CD14-positive monocyte (primary cell): ENCODE data around the gene KIF13A. TPM values are rescaled to one million over a fixed set of nuclear protein-coding genes. Genes with fewer than 3 reads are reported as not detected.

ENCODE experiments used
- DNase-seq, 3 donors: peaks; one replicate each; pipeline ENCODE4 v3.0.0-alpha.2; 2011 to 2022
- H2AFZ ChIP-seq: 2 replicates; pipeline ENCODE4 v1.6.0; 2012; ENCODE audit warnings: mild to moderate bottlenecking, low read depth, low read length, inconsistent platforms; ENCODE audit not compliant: insufficient read depth, poor library complexity, severe bottlenecking
- H3K27ac ChIP-seq, 2 donors: 1 replicate in 1 of 2; 2 replicates in 1 of 2; pipeline ENCODE4 v1.5.1; 2012 to 2013; ENCODE audit warnings: low read length in 2 of 2, control low read depth in 1 of 2, inconsistent platforms in 1 of 2, low read depth in 1 of 2, mild to moderate bottlenecking in 1 of 2
- H3K27me3 ChIP-seq, 2 donors: one replicate each; pipeline versions ENCODE4 v1.6.0 to v1.6.1; 2011 to 2013; ENCODE audit warnings: low read length in 2 of 2; ENCODE audit not compliant: control insufficient read depth in 2 of 2, insufficient read depth in 2 of 2
- H3K36me3 ChIP-seq, 2 donors: replicated peaks in 1 of 2; 1 replicate in 1 of 2; 2 replicates in 1 of 2; pipeline versions ENCODE4 v1.5.1 to v1.6.1; 2012 to 2013; ENCODE audit warnings: low read length in 2 of 2, control low read depth in 1 of 2, inconsistent platforms in 1 of 2, mild to moderate bottlenecking in 1 of 2; ENCODE audit not compliant: insufficient read depth in 2 of 2, control insufficient read depth in 1 of 2
- H3K4me1 ChIP-seq, 2 donors: 1 replicate in 1 of 2; 2 replicates in 1 of 2; pipeline versions ENCODE4 v1.5.1 to v1.6.1; 2012 to 2013; ENCODE audit warnings: low read length in 2 of 2, control low read depth in 1 of 2, inconsistent platforms in 1 of 2, mild to moderate bottlenecking in 1 of 2, moderate library complexity in 1 of 2; ENCODE audit not compliant: insufficient read depth in 2 of 2, control insufficient read depth in 1 of 2
- H3K4me2 ChIP-seq: replicated peaks from 2 replicates; pipeline ENCODE3; 2012; ENCODE audit warnings: low read length, moderate library complexity, mild to moderate bottlenecking; ENCODE audit not compliant: poor library complexity, severe bottlenecking; ENCODE audit errors: extremely low read depth
- H3K4me3 ChIP-seq, 3 experiments: fragments of 200-600 bp in 1 of 3; sonication (generic) in 1 of 3; replicated peaks in 1 of 3; 1 replicate in 2 of 3; 2 replicates in 1 of 3; pipeline ENCODE4 v1.5.1; 2011 to 2013; ENCODE audit warnings: low read length in 3 of 3, mild to moderate bottlenecking in 3 of 3, control low read depth in 2 of 3, low read depth in 2 of 3, inconsistent platforms in 1 of 3, moderate library complexity in 1 of 3
- H3K79me2 ChIP-seq: 2 replicates; pipeline ENCODE4 v1.6.0; 2012; ENCODE audit warnings: mild to moderate bottlenecking, control low read depth, inconsistent platforms, low read length, moderate library complexity; ENCODE audit not compliant: insufficient read depth
- H3K9ac ChIP-seq: 2 replicates; pipeline ENCODE4 v1.6.0; 2017; ENCODE audit warnings: low read length, mild to moderate bottlenecking; ENCODE audit not compliant: insufficient read depth, poor library complexity, severe bottlenecking
- H3K9me3 ChIP-seq, 2 donors: replicated peaks in 1 of 2; 1 replicate in 1 of 2; 2 replicates in 1 of 2; pipeline versions ENCODE4 v1.5.1 to v1.6.1; 2012 to 2013; ENCODE audit warnings: low read length in 2 of 2, control low read depth in 1 of 2; ENCODE audit not compliant: control insufficient read depth in 1 of 2, insufficient read depth in 1 of 2
- H4K20me1 ChIP-seq: 2 replicates; pipeline ENCODE4 v1.6.0; 2012; ENCODE audit warnings: mild to moderate bottlenecking, low read length, control low read depth, moderate library complexity; ENCODE audit not compliant: insufficient read depth
- H3K27ac Mint-ChIP-seq, 7 donors: one replicate each; pipeline ENCODE4 v1.8.0; 2020; ENCODE audit warnings: mild to moderate bottlenecking in 7 of 7, mixed read lengths in 7 of 7, moderate library complexity in 6 of 7, inconsistent platforms in 2 of 7
- H3K27me3 Mint-ChIP-seq, 3 donors: one replicate each; pipeline ENCODE4 v1.8.0; 2021 to 2022; ENCODE audit warnings: low read depth in 3 of 3, mild to moderate bottlenecking in 3 of 3, mixed read lengths in 3 of 3, moderate library complexity in 3 of 3, inconsistent platforms in 1 of 3
- H3K36me3 Mint-ChIP-seq, 2 donors: one replicate each; pipeline ENCODE4 v1.8.0; 2020; ENCODE audit warnings: mixed read lengths in 2 of 2, inconsistent platforms in 1 of 2, mild to moderate bottlenecking in 1 of 2
- H3K4me1 Mint-ChIP-seq: one replicate; pipeline ENCODE4 v1.8.0; 2020; ENCODE audit warnings: mild to moderate bottlenecking, mixed read lengths
- H3K4me3 Mint-ChIP-seq, 2 donors: one replicate each; pipeline ENCODE4 v1.8.0; 2020; ENCODE audit warnings: mild to moderate bottlenecking in 2 of 2, mixed read lengths in 2 of 2, moderate library complexity in 1 of 2
- H3K9me3 Mint-ChIP-seq, 7 donors: one replicate each; pipeline ENCODE4 v1.8.0; 2020 to 2022; ENCODE audit warnings: mixed read lengths in 7 of 7, mild to moderate bottlenecking in 6 of 7, moderate library complexity in 6 of 7, inconsistent platforms in 2 of 7
- WGBS: methylation state at CpG from one replicate; pipeline ENCODE4 v1.1.5; 2013; ENCODE audit warnings: missing lambda C conversion rate; ENCODE audit not compliant: insufficient coverage; 5-methylcytosine and 5-hydroxymethylcytosine counted together
- intact Hi-C, 2 donors: fragments of 100-400 bp; cut with micrococcal nuclease; formaldehyde crosslinking; loops; one replicate each; pipeline versions ENCODE4 v1.15.0 to v1.15.1; 2023
- polyA plus RNA-seq, 3 donors: library from polyadenylated mRNA; depleted of rRNA in 1 of 3; unstranded in 2 of 3; stranded (reverse) in 1 of 3; fragments of 300-500 nt in 2 of 3; fragments of >200 nt in 1 of 3; fragmentation: Illumina TruSeq in 2 of 3; gene quantifications; 1 replicate in 2 of 3; 2 replicates in 1 of 3; pipeline ENCODE4 v1.2.3, GENCODE V29; 2012 to 2021
- TF ChIP-seq, protein P1 (sequence below): fragments of 200-600 bp; IDR thresholded peaks from one replicate; pipeline ENCODE4 v1.8.0; 2022; ENCODE audit warnings: antibody characterized with exemption, mild to moderate bottlenecking

Gene KIF13A
- polyA plus RNA-seq, 3 donors = 2.9 to 28.4 (median 6.0) TPM

- H3K9me3 Mint-ChIP-seq = peaks cover 4 to 13% (median 10%) of the 10 kb centered on the region in 7 donors
- no peak overlapping the region for H3K27ac Mint-ChIP-seq
- peaks cover 59 to 95% of the 10 kb centered on the region in 2 donors for H3K36me3 ChIP-seq
- H3K4me3 ChIP-seq = no peak overlapping the region
- no peak overlapping the region for H3K27ac ChIP-seq
- no peak overlapping the region for H2AFZ ChIP-seq
- no CpG with 5 or more reads among the region's 5 CpGs for WGBS
- no peaks in the 10 kb centered on the region for H3K79me2 ChIP-seq
- H3K27me3 Mint-ChIP-seq = no peaks in the 10 kb centered on the region
- intact Hi-C loops = loop anchor here in 1 of 2 donors (5.0 to 10.0 kb wide), 2 partner anchors 99 to 646 kb away; partner anchors contain the start of gene NUP153
- H4K20me1 ChIP-seq = no peaks in the 10 kb centered on the region
- no peak overlapping the region for H3K4me2 ChIP-seq
- H3K9me3 ChIP-seq = peaks cover 7 to 11% of the 10 kb centered on the region in 2 donors
- no peak overlapping the region for H3K4me3 Mint-ChIP-seq
- H3K36me3 Mint-ChIP-seq = peaks cover 68 to 96% of the 10 kb centered on the region in 2 donors
- no peak overlapping the region for H3K9ac ChIP-seq
- DNase-seq = no peak
- H3K4me1 Mint-ChIP-seq = peaks cover 6% of the 10 kb centered on the region
- no peaks in the 10 kb centered on the region for H3K4me1 ChIP-seq
- TF ChIP-seq, protein P1, sequence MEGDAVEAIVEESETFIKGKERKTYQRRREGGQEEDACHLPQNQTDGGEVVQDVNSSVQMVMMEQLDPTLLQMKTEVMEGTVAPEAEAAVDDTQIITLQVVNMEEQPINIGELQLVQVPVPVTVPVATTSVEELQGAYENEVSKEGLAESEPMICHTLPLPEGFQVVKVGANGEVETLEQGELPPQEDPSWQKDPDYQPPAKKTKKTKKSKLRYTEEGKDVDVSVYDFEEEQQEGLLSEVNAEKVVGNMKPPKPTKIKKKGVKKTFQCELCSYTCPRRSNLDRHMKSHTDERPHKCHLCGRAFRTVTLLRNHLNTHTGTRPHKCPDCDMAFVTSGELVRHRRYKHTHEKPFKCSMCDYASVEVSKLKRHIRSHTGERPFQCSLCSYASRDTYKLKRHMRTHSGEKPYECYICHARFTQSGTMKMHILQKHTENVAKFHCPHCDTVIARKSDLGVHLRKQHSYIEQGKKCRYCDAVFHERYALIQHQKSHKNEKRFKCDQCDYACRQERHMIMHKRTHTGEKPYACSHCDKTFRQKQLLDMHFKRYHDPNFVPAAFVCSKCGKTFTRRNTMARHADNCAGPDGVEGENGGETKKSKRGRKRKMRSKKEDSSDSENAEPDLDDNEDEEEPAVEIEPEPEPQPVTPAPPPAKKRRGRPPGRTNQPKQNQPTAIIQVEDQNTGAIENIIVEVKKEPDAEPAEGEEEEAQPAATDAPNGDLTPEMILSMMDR = no peak
- no peaks in the 10 kb centered on the region for H3K27me3 ChIP-seq
Observed at GRCh38 chr6:17803409-17803808, 184.0 kb downstream of the KIF13A start.

GRCh38 chr6:17798477-17799154 is 188.8 kb downstream of the KIF13A start:
- peaks cover 88 to 98% of the 10 kb centered on the region in 2 donors for H3K36me3 ChIP-seq

More at GRCh38 chr6:17798477-17799154, 188.8 kb downstream of the KIF13A start:
- no CpG with 5 or more reads among the region's 2 CpGs for WGBS
- H3K27ac ChIP-seq = no peak overlapping the region
- no peaks in the 10 kb centered on the region for H3K4me1 ChIP-seq
- H3K79me2 ChIP-seq = no peaks in the 10 kb centered on the region
- intact Hi-C loops = loop anchor here in 1 of 2 donors (10.0 kb wide), 1 partner anchor 134 kb away; no protein-coding TSS in a partner anchor
- no peak overlapping the region for H3K9ac ChIP-seq
- no peaks in the 10 kb centered on the region for H4K20me1 ChIP-seq
- no peak overlapping the region for H2AFZ ChIP-seq
- no peak overlapping the region for H3K4me2 ChIP-seq
- no peaks in the 10 kb centered on the region for H3K9me3 ChIP-seq
- no peak overlapping the region for H3K27ac Mint-ChIP-seq
- H3K27me3 ChIP-seq = no peaks in the 10 kb centered on the region
- no peak overlapping the region for H3K4me3 Mint-ChIP-seq
- DNase-seq = no peak
- H3K4me1 Mint-ChIP-seq = no peaks in the 10 kb centered on the region
- H3K9me3 Mint-ChIP-seq = no peaks in the 10 kb centered on the region
- TF ChIP-seq, protein P1 = no peak
- no peaks in the 10 kb centered on the region for H3K27me3 Mint-ChIP-seq
- H3K36me3 Mint-ChIP-seq = peaks cover 80 to 100% of the 10 kb centered on the region in 2 donors
- no peak overlapping the region for H3K4me3 ChIP-seq
